DMS114 treated with DMSO at 0.1 percent for 48 hours (cell line): ENCODE measurements around the gene LRRC10B.

ENCODE experiments used
- DNase-seq: peaks from one replicate; lab custom pipeline; 2025; ENCODE audit not compliant: unreplicated experiment; lab: John Stamatoyannopoulos, UW

LRRC10B gene

DNA sequence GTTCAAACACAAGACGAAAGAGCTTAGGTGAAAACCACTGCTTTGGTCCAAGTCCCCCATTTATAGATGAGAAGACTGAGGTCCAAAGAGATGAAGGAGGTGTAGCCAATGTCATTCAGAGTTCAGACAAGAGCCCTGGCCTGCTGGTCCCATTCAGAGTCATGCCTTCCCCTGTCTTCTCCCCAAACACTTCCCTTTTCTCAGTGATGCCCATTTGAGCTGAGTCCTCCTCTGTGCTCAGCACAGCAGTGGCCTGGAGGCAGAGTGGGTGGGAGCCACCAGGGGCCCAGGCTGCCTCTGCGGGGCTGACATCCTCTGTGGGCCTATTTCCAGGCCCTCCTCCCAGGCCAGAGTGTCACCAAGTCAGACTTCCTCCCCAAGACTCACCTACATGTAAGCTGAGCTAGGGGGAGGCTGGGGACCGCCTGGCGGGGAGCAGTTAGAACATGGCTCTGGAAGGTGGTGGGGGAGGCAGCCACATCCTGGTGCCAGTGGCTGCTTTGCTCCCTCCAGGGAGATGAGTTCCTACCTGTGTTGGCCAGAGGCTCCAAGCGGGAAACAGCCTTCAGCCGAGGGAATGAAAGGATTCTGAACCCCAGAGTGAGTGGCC is 22.4 kb upstream of the LRRC10B start:
- DNase-seq = no peak

DNA sequence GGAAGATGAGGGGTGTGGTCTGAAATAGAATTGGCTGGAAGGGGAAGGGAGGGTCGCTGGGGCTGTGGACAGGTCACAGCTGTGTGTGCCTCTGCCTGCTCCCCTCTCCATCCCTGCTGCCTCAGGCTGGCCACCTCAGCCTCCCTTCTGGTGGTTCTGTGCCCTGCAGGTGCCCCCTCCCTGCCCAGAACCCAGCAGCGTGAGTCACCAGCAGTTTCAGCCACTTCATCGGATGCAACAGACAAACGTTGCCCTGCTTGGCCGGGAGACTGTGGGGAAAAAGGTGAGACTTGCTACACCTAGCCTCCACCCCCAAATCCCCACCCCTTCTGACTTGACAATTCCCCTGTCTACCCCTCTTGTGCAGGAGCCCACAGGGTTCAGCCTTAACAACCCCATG is 21.8 kb upstream of the LRRC10B start:
- no peak for DNase-seq

DNA sequence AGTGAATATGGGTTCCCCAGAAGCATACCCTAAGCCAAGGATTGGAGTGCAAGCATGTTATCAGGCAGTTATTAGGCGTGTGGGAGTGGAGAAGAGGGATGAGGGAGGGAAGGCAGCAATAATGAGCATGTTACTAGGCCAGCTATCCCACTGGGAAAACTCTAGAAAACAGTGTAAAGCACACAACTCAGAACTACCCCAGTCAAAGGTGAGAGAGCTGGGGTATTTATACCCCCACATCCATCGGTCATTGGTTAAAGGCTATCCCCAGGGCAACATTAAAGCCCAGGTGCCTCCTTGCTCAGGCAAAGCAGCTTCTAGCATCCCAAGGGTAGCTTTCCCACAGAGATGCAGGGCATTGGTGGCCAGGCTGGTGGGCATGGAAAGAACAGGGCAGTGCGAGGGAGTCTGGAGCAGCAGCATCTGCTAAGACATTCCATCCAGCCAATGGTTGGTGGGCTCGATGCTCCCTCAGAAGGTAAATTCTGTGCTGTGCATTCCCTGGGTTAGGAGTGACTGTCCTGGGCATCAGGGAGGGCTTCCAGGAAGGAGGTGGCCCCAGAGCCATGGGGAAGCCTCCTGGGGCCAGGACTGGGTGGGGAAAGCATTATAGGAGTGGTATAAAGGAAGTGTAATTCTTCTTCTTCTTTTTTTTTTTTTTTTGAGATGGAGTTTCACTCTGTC is 21.1 kb upstream of the LRRC10B start:
- no peak for DNase-seq

DNA sequence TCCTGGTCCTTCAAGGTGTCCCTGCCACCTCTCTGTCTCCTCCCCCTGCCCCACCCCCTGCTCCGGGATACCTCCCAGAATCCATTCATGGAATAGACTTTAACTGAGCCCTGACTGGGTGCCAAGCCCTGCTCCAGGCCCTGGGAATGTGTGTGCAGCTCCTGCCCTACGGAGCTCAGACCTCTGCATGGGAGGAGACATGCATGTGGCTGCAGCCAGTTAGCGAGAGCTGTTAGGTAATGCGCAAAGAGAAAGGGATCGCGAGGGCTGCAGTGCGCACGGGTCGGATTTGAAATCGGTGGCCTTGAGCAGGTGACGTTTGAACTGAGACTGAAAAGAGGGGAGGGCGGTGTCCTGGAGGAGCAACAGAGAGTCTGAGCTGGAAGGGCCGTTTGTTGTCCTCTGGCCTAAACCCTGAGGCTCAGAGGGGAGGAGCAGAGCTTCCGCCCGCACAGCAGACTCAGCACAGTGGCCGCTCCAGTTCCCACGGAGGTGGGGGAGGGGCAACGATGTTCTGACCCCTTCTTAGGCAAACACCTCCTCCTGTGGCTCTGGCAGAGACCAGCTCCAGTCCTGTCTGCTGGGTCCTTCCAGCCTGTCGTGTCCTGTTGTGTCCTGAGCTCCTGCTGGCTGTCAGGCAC is 19.8 kb upstream of the LRRC10B start:
- DNase-seq = no peak

DNA sequence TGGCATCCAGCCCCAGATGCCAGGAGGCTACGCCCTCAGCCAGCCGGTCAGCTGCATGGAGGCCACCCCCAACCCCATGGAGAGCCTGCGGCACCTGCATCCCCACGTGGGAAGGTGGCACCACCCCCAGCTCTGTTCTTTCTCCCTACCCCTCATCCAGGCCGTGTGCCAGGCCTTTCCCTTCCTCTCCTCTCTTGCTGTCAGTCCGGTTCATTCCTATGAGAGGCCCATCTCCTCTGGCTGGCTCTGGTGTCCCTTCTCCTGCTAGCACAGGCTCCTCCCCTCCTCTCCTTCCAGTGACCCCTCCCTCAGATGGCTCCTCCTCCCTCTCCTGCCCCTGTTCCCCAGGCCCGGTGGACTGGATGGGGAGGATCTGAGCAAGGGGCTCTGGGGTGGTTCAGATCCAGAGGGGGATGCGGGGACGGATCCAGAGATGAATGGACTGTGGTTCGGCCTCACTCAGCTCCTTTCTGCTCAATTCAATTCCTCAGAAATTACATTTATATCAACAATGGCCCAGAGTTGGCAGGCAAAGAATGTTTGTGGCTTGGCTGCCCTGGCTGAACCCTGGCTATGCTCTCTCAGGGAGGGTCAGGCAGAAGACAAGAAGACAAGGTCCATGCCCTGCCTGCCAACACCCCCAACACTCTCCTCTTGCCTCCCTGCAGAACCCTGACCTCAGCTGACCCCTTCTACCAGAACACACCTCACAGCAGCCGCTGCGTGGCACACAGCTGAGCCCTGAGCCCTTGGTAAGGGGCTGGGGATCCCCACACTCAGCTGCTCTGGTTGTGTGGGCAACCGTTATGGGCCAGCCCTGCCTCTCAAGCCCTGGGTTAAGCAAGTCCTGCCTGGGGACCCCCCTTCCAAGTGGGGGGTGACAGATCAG is 18.5 kb upstream of the LRRC10B start:
- no peak for DNase-seq

DNA sequence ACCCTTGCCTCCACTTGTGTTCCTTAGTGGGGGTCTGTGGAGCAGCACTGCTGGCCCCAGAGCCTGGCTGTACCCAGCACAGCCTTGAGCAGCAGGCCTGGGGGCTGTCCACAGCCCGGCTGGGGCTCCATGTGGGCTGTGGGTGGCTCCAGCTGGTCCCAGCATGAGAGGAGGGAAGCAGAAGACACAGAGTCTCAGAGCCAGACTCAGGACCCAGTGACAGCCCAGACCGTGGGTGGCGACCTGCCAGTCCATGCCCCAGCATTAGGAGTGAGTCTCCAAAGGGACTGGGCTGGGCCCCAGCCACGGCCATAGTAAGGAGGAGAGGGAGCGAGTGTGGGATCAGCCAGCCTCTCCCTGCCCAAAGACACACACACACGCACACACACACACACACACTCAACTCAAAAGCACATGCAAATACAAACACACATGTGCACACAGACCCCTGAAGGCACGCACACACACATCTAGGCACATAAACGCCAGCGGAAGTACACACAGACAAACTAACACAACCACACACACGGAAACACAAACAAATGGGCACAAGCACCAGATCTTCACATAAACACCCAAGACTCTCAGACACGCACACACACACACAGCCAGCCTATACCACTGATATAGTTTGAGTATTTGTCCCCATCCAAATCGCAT is 16.7 kb upstream of the LRRC10B start:
- no peak for DNase-seq

DNA sequence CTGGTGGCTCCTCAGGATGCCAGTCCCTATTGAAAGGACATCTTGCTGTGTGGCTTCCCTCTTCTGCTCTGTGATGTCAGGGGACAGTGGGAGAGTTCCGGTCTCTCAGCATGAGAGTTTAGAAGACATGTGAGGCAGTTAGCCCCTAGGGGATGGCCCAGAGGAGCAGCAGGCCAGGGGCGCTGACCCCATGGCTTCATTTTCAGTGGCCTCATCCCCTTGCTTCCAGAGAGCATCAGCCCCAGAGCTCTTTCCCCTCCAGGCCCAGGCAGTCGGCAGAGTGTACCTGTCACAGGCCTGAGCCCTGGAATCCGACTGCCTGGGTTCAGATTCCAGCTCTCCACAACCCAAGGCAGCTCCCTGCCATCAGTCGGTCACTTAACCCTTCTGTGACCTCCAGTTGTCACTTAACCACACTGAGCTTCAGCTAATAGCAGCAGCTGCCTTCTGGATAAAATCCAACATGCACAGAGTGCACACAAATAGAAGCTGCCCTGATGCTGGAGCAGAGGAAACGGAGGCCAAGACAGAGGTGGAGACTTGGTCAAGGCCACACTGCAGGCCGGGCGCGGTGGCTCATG is 14.1 kb upstream of the LRRC10B start:
- no peak for DNase-seq

DNA sequence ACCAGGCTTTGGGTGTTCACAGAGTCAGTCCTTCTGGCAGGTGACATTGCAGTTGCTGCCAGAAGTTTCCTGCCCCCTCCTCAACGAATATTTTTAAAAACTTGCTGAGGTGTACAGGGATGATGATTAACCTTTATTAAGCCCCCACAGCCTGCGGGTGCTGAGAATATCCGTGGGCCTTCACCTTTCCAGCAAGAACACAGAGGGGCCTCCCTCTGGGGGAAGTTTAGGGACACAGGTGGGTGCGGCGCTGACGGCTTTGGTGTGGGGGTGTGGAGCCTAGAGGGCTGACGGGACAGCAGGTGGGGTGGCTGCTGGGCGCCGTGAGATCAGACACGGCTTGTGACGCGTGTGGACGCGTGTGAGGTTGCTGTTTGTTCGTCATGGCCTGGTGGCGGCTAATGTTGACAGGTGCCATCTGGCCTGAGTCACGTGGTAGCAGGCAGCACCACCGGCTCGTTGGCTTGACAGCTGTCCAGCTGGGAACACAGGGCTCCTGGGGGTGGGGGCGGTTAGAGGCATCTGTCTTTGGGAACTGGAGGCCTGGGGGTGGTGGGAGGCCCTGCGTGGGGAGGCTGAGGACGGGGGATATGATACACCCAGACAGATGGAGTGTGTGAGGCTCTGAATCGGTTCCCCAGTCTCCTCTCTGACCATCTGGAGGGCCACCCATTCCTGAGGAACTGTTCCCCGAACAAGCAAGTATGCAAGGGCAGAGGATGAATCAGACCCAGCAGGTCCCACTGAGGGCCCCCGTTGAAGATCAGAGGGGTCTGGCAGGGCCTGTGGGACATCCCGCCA is 12.5 kb upstream of the LRRC10B start:
- no peak for DNase-seq

DNA sequence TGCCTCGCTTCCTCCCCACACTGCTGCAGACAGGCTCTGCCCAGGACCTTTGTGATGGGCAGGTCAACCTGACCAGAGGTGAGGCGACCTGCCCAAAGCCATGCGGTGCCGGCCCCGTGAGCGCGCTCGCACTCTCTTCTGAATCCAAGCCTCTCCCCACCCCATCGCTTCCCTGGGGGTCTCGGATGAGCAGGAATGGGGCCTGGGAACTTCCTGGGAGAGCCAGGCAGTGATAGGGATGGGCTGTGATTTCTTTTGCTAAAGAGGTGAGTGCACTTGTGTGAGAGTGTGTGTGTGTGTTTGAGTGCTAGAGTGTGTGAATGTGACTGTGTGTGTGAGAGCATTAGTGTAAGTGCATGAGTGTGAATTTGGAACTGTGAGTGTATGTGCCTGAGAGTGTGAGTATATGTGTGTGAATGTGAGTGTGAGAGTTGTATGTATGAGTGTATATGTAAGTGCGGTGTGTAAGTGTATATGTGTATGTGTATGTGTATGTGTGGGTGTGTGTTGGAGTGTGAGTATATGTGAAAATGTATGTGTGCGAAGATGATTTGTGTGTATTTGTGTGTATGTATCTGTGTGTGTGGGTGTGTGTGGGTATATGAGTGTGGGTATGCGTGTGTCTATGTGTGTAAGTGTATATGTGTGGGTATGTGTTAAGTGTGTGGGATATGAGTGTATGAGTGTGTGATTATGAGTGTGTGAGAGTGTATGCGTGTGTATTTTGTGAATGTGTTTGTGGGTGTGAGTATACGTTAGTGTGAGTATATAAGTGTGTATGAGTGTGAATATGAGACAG is 11.7 kb upstream of the LRRC10B start:
- no peak for DNase-seq

DNA sequence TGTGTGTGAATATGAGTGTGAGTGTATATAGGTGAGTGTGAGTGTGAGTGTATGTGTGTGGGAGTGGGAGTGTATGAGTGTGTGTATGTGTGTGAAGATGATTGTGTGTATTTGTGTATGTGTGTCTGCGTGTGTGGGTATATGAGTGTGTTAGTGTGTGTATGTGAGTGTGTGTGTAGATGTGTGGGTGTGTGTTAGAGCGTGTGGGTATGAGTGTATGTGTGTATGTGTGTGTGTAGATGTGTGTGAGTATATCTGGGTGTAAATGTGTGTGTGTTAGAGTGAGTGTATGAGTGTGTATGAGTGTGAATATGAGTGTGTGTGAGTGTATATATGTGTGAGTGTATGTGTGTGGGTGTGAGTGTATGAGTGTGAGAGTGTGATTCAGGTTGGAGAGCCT is 11.1 kb upstream of the LRRC10B start:
- no peak for DNase-seq

DNA sequence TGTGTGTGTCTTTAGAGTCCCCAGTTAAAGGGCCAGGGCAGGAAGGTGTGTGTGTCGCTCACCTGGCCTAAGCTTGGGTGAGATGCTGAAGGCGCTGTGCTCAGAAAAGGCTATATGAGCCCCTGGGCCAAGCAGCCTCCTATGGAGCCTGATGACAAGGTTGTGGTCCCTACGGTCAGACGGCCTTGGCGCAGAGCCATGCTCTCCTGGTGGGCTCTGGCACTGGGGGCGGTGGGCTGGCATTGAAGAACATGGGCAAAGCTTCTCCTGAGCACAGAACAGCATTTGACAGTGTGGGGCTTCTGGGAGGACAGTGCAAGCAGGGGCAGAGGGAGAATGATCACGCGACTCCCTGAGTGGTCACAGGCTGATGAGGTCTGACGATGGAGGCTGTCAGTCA is 10.7 kb upstream of the LRRC10B start:
- DNase-seq = no peak

DNA sequence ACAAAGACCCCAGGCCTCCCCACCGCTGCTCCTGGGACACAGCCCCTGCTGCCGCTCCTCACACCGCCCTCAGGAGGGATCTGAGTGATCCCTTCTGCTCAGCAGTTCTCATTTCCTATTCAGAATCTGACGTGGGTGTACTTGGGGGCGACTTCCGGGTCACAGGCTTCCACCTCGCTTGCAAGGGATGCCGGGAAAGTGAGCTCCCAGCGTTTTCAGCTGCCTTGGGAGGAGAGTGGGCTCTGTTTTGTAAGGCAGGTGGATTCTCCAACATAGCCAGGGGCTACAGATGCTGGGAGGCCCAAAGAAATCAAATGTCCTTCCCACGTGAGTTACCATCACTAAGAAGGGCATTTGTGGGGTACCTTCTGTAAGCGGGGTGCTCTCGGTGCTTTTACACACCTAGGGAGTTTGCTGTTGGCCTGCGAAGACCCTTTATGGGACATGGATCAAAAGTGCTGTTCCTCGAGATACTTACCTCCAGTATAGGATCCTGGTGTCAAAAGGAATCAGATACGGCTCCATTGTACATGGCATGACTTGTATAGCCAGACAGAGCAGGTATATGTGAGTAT is 9.7 kb upstream of the LRRC10B start:
- no peak for DNase-seq

DNA sequence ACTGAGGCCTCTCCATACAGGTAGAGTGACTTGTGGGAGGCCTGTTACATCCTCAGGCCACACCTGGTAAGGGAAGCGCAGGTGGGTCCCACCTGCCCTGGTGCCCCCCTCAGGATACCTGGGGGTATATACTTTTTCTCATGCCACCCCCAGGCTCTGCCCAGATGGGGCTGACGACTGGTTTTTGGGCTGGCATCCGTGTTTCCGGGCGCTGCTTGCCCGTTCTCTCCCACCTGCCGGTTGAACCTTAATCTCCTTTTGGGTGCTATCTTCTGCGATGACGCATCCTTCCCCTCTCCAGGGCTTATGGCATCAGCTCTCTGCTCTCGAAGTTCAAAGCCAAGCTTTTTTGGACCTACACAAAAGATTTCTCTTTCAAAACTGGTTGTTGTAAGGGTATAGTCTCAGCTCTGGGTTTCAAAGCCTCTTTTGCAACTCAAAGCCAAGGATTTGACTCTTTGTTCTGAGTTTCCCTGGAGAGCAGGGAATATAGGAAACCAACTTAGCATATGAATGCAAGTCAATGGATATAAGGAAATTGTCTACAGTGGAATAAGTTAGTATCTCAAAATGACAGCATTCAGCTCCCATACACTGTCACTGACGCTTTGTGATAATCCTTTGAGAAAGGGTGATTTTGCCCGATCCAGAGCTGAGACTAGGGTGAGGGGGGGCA is 8.6 kb upstream of the LRRC10B start:
- DNase-seq = no peak

DNA sequence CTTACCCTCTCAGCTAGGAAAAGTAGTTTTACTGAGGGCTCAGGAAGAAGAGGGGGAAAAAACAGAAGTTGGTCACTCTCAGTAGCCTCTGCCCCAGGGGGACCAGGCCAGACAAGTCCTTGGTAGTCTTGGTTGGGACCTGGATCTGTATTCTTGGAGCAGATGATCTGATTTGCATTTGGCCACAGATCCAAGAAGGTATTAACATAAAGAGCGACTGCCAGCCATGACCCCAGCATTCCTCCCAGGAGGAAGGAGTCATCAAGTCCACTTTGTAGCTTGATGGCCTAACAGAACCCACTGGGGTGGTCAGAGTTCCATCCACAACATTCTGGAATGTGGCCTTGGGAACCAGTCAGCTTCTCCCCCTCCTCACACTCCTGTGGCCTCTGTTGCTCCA is 6.0 kb upstream of the LRRC10B start:
- DNase-seq = no peak

DNA sequence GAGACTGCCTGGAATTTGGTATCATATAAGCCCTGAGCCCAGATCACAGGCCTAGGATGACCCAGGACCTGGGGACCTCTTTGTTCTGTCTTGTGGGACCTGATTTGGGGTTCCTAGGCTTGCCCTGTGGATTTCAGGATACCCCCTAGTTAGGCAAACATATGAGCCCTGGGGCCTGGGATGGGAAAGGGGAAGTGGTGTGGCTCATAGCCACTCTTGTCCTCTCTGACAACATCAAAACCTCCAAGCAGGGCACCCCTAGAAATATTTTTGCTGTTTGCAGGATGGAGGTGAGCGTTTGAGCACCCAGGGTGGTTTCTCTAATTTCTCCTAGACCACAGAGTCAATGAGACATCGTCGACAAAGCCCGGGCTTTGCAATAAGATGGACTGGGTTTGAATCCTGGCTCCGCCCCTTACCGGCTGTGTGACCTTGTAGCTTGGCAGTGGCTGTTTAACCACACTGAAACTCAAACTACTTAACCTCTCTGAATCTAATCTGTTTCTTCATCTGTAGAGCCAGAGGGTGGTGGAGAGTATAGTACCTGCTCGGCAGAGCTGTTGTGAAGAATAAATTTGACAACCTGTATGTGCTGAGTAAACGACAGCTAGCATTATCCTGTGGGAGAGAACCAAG is 5.3 kb upstream of the LRRC10B start:
- no peak for DNase-seq

DNA sequence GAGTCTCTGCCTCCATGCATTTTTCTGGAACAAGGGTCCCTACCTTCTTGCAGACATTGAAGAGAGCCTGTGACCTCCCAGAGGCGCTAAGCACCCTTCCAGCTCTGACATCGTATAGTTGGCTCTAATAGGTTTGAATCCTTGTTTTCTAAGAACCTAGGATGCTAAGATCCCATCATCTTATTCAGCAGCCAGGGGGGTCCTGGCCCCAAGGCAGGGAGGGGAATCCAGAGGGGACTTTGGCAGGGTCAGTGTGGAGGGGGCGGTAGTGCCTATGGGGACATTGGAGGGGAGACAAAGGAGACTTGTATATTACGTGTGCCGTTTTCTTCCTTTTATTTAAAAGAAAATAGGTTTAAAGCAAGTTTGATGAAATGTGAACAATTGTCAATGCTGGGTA is 3.4 kb upstream of the LRRC10B start:
- DNase-seq = no peak

DNA sequence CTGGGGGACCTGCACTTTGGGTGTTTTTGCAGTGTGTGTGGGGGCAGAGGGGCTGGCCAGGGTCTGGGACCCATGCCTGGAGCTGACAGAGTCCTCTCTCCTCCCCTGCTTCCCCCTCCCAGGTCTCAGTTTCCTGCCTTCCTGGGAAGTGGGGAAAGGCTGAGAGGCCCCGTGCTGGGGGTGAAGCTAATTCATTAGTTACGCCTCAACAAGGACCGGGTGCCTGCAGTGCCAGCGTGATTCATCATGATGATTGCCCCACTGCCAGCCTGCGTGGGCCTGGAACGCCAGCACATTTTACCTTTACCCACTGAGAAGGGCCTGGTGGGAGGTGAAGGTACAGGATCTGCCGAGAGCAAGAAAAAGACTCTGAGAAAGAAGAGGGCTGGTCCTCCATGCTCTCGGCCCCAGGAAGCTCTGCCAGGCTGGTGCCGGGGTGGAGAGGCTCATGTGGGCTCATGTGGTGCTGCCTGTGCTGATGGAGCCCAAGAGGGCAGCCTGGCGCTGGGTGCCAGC is 2.9 kb upstream of the LRRC10B start:
- DNase-seq = no peak
